ENCODE measurements around the gene RND2. TPM values are rescaled to one million over a fixed set of nuclear protein-coding genes. Genes with fewer than 3 reads are reported as not detected.

The RND2 gene
- total and polyA plus RNA-seq, 2 of the 13 experiments (the other 11 are each of a cell fraction or from before 2014, with no cell fraction given), result 0.05 to 0.11 TPM

- peak; percentile 41; the same call in 1 of the 2 replicates for TF ChIP-seq CREM (IDR thresholded peaks at IDR 0.05)
- no peak for TF ChIP-seq CREM (CRISPR knock-in tag; IDR thresholded peaks at IDR 0.05)
- TF ChIP-seq ZSCAN22 (CRISPR knock-in tag; IDR thresholded peaks at IDR 0.05), result no peak
- 0 out of 2 replicates have a peak, but pooled peaks have one; percentile 59 for TF ChIP-seq ZNF451 (CRISPR knock-in tag; IDR thresholded peaks at IDR 0.05)
- TF ChIP-seq RBM39 (IDR thresholded peaks at IDR 0.05; ENCODE audit: low read depth, low read length, poor library complexity, severe bottlenecking), result peak; percentile 41
- TF ChIP-seq THAP8 (CRISPR knock-in tag; IDR thresholded peaks at IDR 0.05; ENCODE audit: borderline replicate concordance), result no peak
- no peak for TF ChIP-seq DPF2 (CRISPR knock-in tag; IDR thresholded peaks at IDR 0.05; ENCODE audit: borderline replicate concordance, low read depth)
- TF ChIP-seq ZNF562 (CRISPR knock-in tag; IDR thresholded peaks at IDR 0.05; ENCODE audit: borderline replicate concordance), result no peak
- TF ChIP-seq SSRP1 (CRISPR knock-in tag; IDR thresholded peaks at IDR 0.05), result no peak
- TF ChIP-seq JUNB (CRISPR knock-in tag; IDR thresholded peaks at IDR 0.05; ENCODE audit: borderline replicate concordance), result peak; percentile 69; the same call in 1 of the 2 replicates
- no peak; the same call in 1 of the 2 replicates for TF ChIP-seq ZNF350 (CRISPR knock-in tag; IDR thresholded peaks at IDR 0.05; ENCODE audit: borderline replicate concordance, low read depth)
- TF ChIP-seq FIP1L1 (IDR thresholded peaks at IDR 0.05; ENCODE audit: borderline replicate concordance, insufficient read depth, low read depth, low read length), result no peak
- no peak for TF ChIP-seq CEBPZ (IDR thresholded peaks at IDR 0.05; ENCODE audit: low read length)
- no peak for TF ChIP-seq ZMYM2 (CRISPR knock-in tag; IDR thresholded peaks at IDR 0.05)
- no peak for TF ChIP-seq IKZF5 (CRISPR knock-in tag; IDR thresholded peaks at IDR 0.05)
- TF ChIP-seq ATRX (CRISPR knock-in tag; IDR thresholded peaks at IDR 0.05; ENCODE audit: borderline replicate concordance), result no peak
- TF ChIP-seq ZNF367 (CRISPR knock-in tag; IDR thresholded peaks at IDR 0.05; ENCODE audit: borderline replicate concordance), result no peak; the same call in 1 of the 2 replicates
- TF ChIP-seq ZBTB39 (CRISPR knock-in tag; IDR thresholded peaks at IDR 0.05), result 0 out of 2 replicates have a peak, but pooled peaks have one; percentile 30
- TF ChIP-seq ZNF512B (CRISPR knock-in tag; IDR thresholded peaks at IDR 0.05; ENCODE audit: borderline replicate concordance), result 0 out of 2 replicates have a peak, but pooled peaks have one; percentile 64
Measured at GRCh38 chr17:42980766-42981397, 44.1 kb upstream of the RND2 start (continued).

Data from HepG2 (cell line).